ENCODE measurements around the gene LDHA. TPM values are rescaled to one million over a fixed set of nuclear protein-coding genes. Genes with fewer than 3 reads are reported as not detected.

Gene LDHA
- polyA plus RNA-seq, 2 of the 4 experiments (the other 2 are of a cell fraction), result 2,571 to 4,418 TPM

DNA sequence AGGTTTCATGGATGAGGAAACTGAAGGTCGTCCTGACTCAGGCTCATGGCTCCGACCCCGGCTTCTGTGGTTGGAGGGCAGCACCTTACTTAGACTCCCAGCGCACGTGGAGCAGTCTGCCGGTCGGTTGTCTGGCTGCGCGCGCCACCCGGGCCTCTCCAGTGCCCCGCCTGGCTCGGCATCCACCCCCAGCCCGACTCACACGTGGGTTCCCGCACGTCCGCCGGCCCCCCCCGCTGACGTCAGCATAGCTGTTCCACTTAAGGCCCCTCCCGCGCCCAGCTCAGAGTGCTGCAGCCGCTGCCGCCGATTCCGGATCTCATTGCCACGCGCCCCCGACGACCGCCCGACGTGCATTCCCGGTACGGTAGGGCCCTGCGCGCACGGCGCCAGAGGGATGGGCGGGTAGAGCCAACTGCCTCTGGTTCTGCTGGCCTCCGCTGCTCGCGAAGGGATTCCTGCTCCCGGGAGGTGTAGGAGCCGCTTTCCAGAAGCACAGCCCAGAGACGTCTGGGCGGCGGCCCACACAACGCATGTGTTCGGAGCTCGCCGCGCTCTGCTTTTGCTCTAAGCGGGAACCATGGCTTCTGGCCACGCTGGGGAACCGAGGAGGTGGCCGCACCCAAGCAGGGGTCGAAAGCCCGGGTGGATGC, at the start of gene LDHA (continued):
- TF ChIP-seq NPAS2 (CRISPR knock-in tag; IDR thresholded peaks at IDR 0.05; ENCODE audit: borderline replicate concordance) (peak; percentile 57; the same call in 1 of the 2 replicates), NFE2L2 (conservative IDR thresholded peaks at IDR 0.05; ENCODE audit: low read length) (no peak), HES2 (IDR thresholded peaks at IDR 0.05) (no peak), FOSB (CRISPR knock-in tag; IDR thresholded peaks at IDR 0.05) (no peak), SMC3 (IDR thresholded peaks at IDR 0.05) (peak; percentile 38; the same call in 1 of the 3 replicates), MAFK (IDR thresholded peaks at IDR 0.05; ENCODE audit: partially characterized antibody) (peak; percentile 95), HEYL (CRISPR knock-in tag; IDR thresholded peaks at IDR 0.05) (no peak), HMGXB4 (CRISPR knock-in tag; IDR thresholded peaks at IDR 0.05; ENCODE audit: borderline replicate concordance) (peak; percentile 86; the same call in 1 of the 2 replicates), MAZ (IDR thresholded peaks at IDR 0.05; ENCODE audit: borderline replicate concordance, low read depth, low read length) (peak; percentile 82; the same call in 1 of the 2 replicates), ZSCAN20 (CRISPR knock-in tag; IDR thresholded peaks at IDR 0.05) (no peak), USF2 (IDR thresholded peaks at IDR 0.05) (peak; percentile 81), RARB (CRISPR knock-in tag; IDR thresholded peaks at IDR 0.05) (0 out of 2 replicates have a peak, but pooled peaks have one; percentile 33), SREBF2 (IDR thresholded peaks at IDR 0.05) (no peak), ZC3H11A (IDR thresholded peaks at IDR 0.05) (no peak), POLR2A (IDR thresholded peaks at IDR 0.05; ENCODE audit: low read length) (peak; percentile 100), POLR2AphosphoS2 (conservative IDR thresholded peaks at IDR 0.05; ENCODE audit: low read length) (no peak), RCOR1 (IDR thresholded peaks at IDR 0.05; ENCODE audit: low read depth, low read length) (no peak), ESRRA (IDR thresholded peaks at IDR 0.05; ENCODE audit: borderline replicate concordance, low read length) (no peak), HOXB13 (CRISPR knock-in tag; IDR thresholded peaks at IDR 0.05; ENCODE audit: low read depth) (no peak), REST (IDR thresholded peaks at IDR 0.05) (peak; percentile 45; the same call in 1 of the 2 replicates), MYC (IDR thresholded peaks at IDR 0.05; ENCODE audit: borderline replicate concordance, low read length) (peak; percentile 96)

DNA sequence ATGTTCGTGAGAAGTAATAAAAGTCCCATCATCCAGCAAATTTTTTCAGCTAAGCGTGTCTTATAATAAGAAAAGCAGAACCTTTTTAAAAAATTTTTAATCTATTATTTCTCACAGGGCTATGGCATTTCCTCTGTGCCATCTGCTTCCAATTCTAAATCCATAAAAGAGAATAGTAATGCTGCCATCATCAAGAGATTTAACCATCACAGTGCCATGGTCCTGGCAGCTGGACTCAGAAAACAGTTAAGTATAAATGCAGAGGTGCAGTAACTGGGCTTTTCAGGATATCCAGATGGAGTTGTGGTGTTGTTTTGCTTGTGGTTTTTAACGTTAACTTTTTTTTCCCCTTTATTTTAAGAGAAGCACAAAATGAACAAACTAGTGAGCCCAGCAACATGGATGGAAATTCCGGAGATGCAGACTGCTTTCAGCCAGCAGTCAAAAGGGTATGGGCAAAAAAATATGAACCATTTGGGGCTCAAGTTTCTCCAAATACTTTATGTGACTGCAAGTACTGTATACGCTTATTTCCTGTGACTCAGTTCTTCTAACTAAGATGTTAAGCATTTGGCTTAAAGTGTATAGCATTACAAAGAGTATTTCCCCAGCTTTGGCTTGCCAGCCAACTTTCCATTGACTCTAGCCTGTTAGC, 46.8 kb upstream of the LDHA start:
- ATAC-seq (no peak), DNase-seq (ENCODE audit: low read depth in 1 of 2, low spot score in 1 of 2) (no peak), FAIRE-seq (no peak)
- ChIA-PET POLR2A (no interaction called here), CTCF (interaction anchor here (0.6 to 1.5 kb wide), 4 partner anchors 9 to 183 kb away, joined by 3 to 4 read pairs (median 4); no protein-coding TSS in a partner anchor)
- Histone ChIP-seq H3K4me3 (no peak overlapping the region), H3K9me3 (no peaks in the 10 kb centered on the region), H3K4me2 (no peak overlapping the region), H3K27ac (no peak overlapping the region), H3K4me1 (peaks cover 6% of the 10 kb centered on the region)
- WGBS (ENCODE audit: missing lambda C conversion rate), result 88% methylated on average over 5 of the region's 5 CpGs
- TF ChIP-seq HES2 (IDR thresholded peaks at IDR 0.05) (no peak), HOXA7 (CRISPR knock-in tag; IDR thresholded peaks at IDR 0.05) (no peak), BCL3 (IDR thresholded peaks at IDR 0.05) (no peak), EHF (CRISPR knock-in tag; IDR thresholded peaks at IDR 0.05) (no peak), EP300 (IDR thresholded peaks at IDR 0.05) (no peak), PHF8 (IDR thresholded peaks at IDR 0.05; ENCODE audit: borderline replicate concordance, low read depth) (no peak), RCOR1 (IDR thresholded peaks at IDR 0.05; ENCODE audit: low read depth, low read length) (no peak), POLR2A (IDR thresholded peaks at IDR 0.05; ENCODE audit: low read length) (no peak), CEBPB (IDR thresholded peaks at IDR 0.05) (no peak), MAFK (IDR thresholded peaks at IDR 0.05; ENCODE audit: partially characterized antibody) (no peak), BHLHE40 (IDR thresholded peaks at IDR 0.05; ENCODE audit: low read depth, low read length) (no peak), MYC (IDR thresholded peaks at IDR 0.05; ENCODE audit: borderline replicate concordance, low read length) (no peak)
- TF ChIP-seq, protein P1, sequence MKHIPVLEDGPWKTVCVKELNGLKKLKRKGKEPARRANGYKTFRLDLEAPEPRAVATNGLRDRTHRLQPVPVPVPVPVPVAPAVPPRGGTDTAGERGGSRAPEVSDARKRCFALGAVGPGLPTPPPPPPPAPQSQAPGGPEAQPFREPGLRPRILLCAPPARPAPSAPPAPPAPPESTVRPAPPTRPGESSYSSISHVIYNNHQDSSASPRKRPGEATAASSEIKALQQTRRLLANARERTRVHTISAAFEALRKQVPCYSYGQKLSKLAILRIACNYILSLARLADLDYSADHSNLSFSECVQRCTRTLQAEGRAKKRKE (CRISPR knock-in tag; IDR thresholded peaks at IDR 0.05; ENCODE audit: low read depth), result no peak

Data from A549 (cell line).